Mesendoderm (in vitro differentiated cells): Measurements from ENCODE around the gene LIN9.

Experiments used
- DNase-seq: peaks from one replicate; pipeline ENCODE4 v3.0.0; 2013
- H2AK5ac ChIP-seq: 2 replicates; pipeline ENCODE4 v1.6.1; 2013; ENCODE audit warnings: low read length, inconsistent platforms
- H2BK120ac ChIP-seq: 2 replicates; pipeline ENCODE4 v1.6.1; 2013; ENCODE audit warnings: low read depth, mild to moderate bottlenecking, low read length, moderate library complexity, mixed read lengths
- H2BK15ac ChIP-seq: replicated peaks from 2 replicates; pipeline ENCODE4 v1.6.1; 2013; ENCODE audit warnings: low read depth, mild to moderate bottlenecking, moderate library complexity
- H2BK5ac ChIP-seq: 2 replicates; pipeline ENCODE4 v1.6.1; 2013; ENCODE audit warnings: low read length, inconsistent platforms
- H3K18ac ChIP-seq: 2 replicates; pipeline ENCODE4 v1.6.1; 2013; ENCODE audit warnings: mild to moderate bottlenecking, low read length, mixed read lengths
- H3K23ac ChIP-seq: one replicate; pipeline ENCODE4 v1.6.1; 2013; ENCODE audit warnings: low read length
- H3K27ac ChIP-seq: 2 replicates; pipeline ENCODE4 v1.5.1; 2013; ENCODE audit warnings: low read depth, mild to moderate bottlenecking, inconsistent platforms, low read length, moderate library complexity
- H3K27me3 ChIP-seq: 2 replicates; pipeline ENCODE4 v1.6.1; 2013; ENCODE audit warnings: low read length, control low read depth, mild to moderate bottlenecking, inconsistent platforms; ENCODE audit not compliant: insufficient read depth, poor library complexity
- H3K36me3 ChIP-seq: 2 replicates; pipeline ENCODE4 v1.6.1; 2013; ENCODE audit warnings: low read length, inconsistent platforms; ENCODE audit not compliant: control insufficient read depth, insufficient read depth
- H3K4ac ChIP-seq: one replicate; pipeline ENCODE4 v1.6.1; 2013; ENCODE audit warnings: low read depth, mild to moderate bottlenecking, low read length, moderate library complexity
- H3K4me1 ChIP-seq: 2 replicates; pipeline ENCODE4 v1.6.1; 2013; ENCODE audit warnings: low read depth, low read length, inconsistent platforms; ENCODE audit not compliant: control insufficient read depth
- H3K4me2 ChIP-seq: 2 replicates; pipeline ENCODE4 v1.6.1; 2013; ENCODE audit warnings: low read length
- H3K4me3 ChIP-seq: 2 replicates; pipeline ENCODE4 v1.5.1; 2013; ENCODE audit warnings: mild to moderate bottlenecking, low read length
- H3K56ac ChIP-seq: one replicate; pipeline ENCODE4 v1.6.1; 2013; ENCODE audit warnings: low read length
- H3K79me1 ChIP-seq: 2 replicates; pipeline ENCODE4 v1.6.1; 2013; ENCODE audit warnings: low read length, inconsistent platforms
- H3K79me2 ChIP-seq: 2 replicates; pipeline ENCODE4 v1.6.1; 2013; ENCODE audit warnings: mild to moderate bottlenecking, low read length; ENCODE audit not compliant: control insufficient read depth, insufficient read depth
- H3K9ac ChIP-seq: 2 replicates; pipeline ENCODE4 v1.6.1; 2013; ENCODE audit warnings: low read length, inconsistent platforms
- H4K5ac ChIP-seq: one replicate; pipeline ENCODE4 v1.6.1; 2013; ENCODE audit warnings: low read length
- H4K8ac ChIP-seq: one replicate; pipeline ENCODE4 v1.6.1; 2013; ENCODE audit warnings: low read depth, mild to moderate bottlenecking, control low read depth, low read length, moderate library complexity
- WGBS: extraction: QIAGEN DNeasy Blood & Tissue Kit; methylation state at CpG from one replicate; pipeline ENCODE4 v1.1.7; 2013; ENCODE audit warnings: low lambda C conversion rate, missing lambda C conversion rate; ENCODE audit not compliant: insufficient coverage; ENCODE audit errors: extremely low coverage; 5-methylcytosine and 5-hydroxymethylcytosine counted together

The LIN9 gene

GRCh38 chr1:226223786-226224244, 85.1 kb downstream of the LIN9 start:
- Histone ChIP-seq H3K18ac (peak overlapping the region; percentile 44), H3K36me3 (peaks cover 10% of the 10 kb centered on the region), H3K4ac (peak overlapping the region; percentile 17), H4K8ac (no peak overlapping the region), H4K5ac (no peak overlapping the region), H3K4me1 (peaks cover 12% of the 10 kb centered on the region), H2BK15ac (no peak overlapping the region), H3K27ac (peak overlapping the region; percentile 86), H3K9ac (peak overlapping the region; percentile 91), H2BK5ac (peak overlapping the region; percentile 94), H3K27me3 (no peaks in the 10 kb centered on the region), H3K23ac (peak overlapping the region; percentile 92), H3K4me3 (peak overlapping the region; percentile 75), H3K4me2 (peak overlapping the region; percentile 9), H2BK120ac (no peak overlapping the region), H3K79me2 (peaks cover 24% of the 10 kb centered on the region), H3K79me1 (peaks cover 4% of the 10 kb centered on the region), H2AK5ac (no peak overlapping the region), H3K56ac (peak overlapping the region; percentile 97)
- peak; percentile 57 for DNase-seq
- no CpG with 5 or more reads among the region's 55 CpGs for WGBS

DNA sequence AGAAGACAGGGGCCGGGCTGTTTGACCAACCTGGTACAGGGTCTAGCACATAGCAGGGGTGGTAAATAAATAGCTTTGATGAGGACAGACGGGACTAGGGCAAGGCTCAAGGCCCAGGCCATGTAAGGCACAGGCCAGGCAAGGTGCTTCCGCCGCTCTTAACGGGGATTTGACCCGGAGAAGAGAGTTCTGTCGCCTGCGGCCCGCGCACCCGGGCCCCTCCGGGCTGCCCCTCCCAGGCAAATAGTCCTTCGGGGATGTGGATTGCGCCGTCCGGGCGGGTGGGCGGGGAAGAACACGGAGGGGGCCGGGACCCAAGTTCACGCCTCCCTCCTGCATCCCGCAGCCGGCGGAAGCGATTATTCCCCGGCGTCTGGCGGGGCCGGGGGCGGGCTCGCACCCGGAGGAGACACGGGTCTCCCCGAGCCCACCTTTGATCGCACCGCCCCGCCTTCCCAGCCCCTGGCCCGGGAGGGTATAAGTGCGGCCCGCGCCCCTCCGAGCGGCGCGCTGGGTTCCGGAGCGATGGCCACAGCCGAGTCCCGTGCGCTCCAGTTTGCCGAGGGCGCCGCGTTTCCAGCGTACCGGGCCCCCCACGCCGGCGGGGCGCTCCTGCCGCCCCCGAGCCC, 85.7 kb downstream of the LIN9 start, which contains the start of gene MIXL1:
Gene MIXL1, plus strand, starts transcription at position 508 of the 629 bp plus-strand sequence. Its CDS starts 18 bp downstream, at position 526.
- peak within 1 kb of the TSS; percentile 96 for H2BK120ac ChIP-seq
- peak within 1 kb of the TSS; percentile 91 for H3K9ac ChIP-seq
- peak; percentile 95 for DNase-seq
- H3K56ac ChIP-seq = peak within 1 kb of the TSS; percentile 97
- H3K4me2 ChIP-seq = peak within 1 kb of the TSS; percentile 9
- H3K4ac ChIP-seq = peak within 1 kb of the TSS; percentile 98
- H2BK15ac ChIP-seq = peak within 1 kb of the TSS; percentile 41
- peaks cover 12% of the 10 kb centered on the region for H3K4me1 ChIP-seq
- peak within 1 kb of the TSS; percentile 75 for H3K4me3 ChIP-seq
- H4K8ac ChIP-seq = no peak within 1 kb of the TSS
- peak within 1 kb of the TSS; percentile 92 for H3K23ac ChIP-seq
- H3K27me3 ChIP-seq = no peaks in the 10 kb centered on the region
- H3K27ac ChIP-seq = peak within 1 kb of the TSS; percentile 86
- peak within 1 kb of the TSS; percentile 98 for H2AK5ac ChIP-seq
- H3K18ac ChIP-seq = peak within 1 kb of the TSS; percentile 85
- WGBS = no CpG with 5 or more reads among the region's 62 CpGs
- H2BK5ac ChIP-seq = peak within 1 kb of the TSS; percentile 95
- H3K79me1 ChIP-seq = peaks cover 4% of the 10 kb centered on the region
- peaks cover 10% of the 10 kb centered on the region for H3K36me3 ChIP-seq
- H3K79me2 ChIP-seq = peaks cover 24% of the 10 kb centered on the region
- H4K5ac ChIP-seq = peak within 1 kb of the TSS; percentile 92

DNA sequence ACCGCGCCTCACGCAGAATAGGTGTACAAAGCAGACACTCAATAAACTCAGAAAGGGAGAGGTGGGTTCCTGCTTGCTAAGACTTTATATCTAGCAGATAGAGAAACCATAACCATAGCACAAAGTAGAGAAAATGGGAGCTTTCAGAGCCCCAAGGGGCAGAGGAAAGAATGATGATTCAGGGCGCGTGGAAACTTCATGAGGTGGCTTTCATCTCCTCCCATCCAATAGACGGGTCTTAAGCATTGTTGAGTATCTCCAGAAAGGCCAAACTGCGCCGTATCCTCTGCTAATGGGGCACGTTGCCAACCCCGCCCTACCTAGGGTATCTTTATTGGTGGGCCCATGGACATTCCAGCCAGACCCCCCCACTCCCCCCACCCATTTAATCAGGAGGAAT, 86.3 kb downstream of the LIN9 start:
- no peak for DNase-seq
- Histone ChIP-seq H3K27me3 (no peaks in the 10 kb centered on the region), H3K4me3 (no peak overlapping the region), H3K4me1 (peaks cover 12% of the 10 kb centered on the region), H3K79me1 (peaks cover 4% of the 10 kb centered on the region), H3K9ac (peak overlapping the region; percentile 44), H3K56ac (peak overlapping the region; percentile 82), H3K79me2 (peaks cover 24% of the 10 kb centered on the region), H4K8ac (no peak overlapping the region), H2BK15ac (peak overlapping the region; percentile 41), H4K5ac (peak overlapping the region; percentile 92), H3K4ac (peak overlapping the region; percentile 98), H2AK5ac (peak overlapping the region; percentile 98), H3K18ac (peak overlapping the region; percentile 85), H3K4me2 (no peak overlapping the region), H3K27ac (peak overlapping the region; percentile 86), H2BK120ac (peak overlapping the region; percentile 96), H3K36me3 (peaks cover 10% of the 10 kb centered on the region), H2BK5ac (peak overlapping the region; percentile 94), H3K23ac (no peak overlapping the region)
- WGBS = no CpG with 5 or more reads among the region's 10 CpGs

- Histone ChIP-seq H3K27ac (peak overlapping the region; percentile 97), H2BK15ac (no peak overlapping the region), H3K79me1 (peaks cover under 1% of the 10 kb centered on the region), H3K4me2 (no peak overlapping the region), H4K8ac (peak overlapping the region; percentile 76), H3K18ac (peak overlapping the region; percentile 88), H3K4ac (peak overlapping the region; percentile 92), H3K56ac (peak overlapping the region; percentile 78), H3K79me2 (peaks cover 16% of the 10 kb centered on the region), H3K4me1 (peaks cover 16% of the 10 kb centered on the region), H2AK5ac (no peak overlapping the region), H3K36me3 (peaks cover 5% of the 10 kb centered on the region), H3K23ac (no peak overlapping the region), H4K5ac (no peak overlapping the region), H3K4me3 (no peak overlapping the region), H3K9ac (peak overlapping the region; percentile 48), H2BK120ac (peak overlapping the region; percentile 95), H2BK5ac (peak overlapping the region; percentile 91), H3K27me3 (no peaks in the 10 kb centered on the region)
- DNase-seq = peak; percentile 85
- no CpG with 5 or more reads among the region's 11 CpGs for WGBS
These were observed 88.3 kb downstream of the LIN9 start for GRCh38 chr1:226220473-226221189.

- Histone ChIP-seq H2BK120ac (peak overlapping the region; percentile 75), H3K4me1 (peaks cover 31% of the 10 kb centered on the region), H2AK5ac (peak overlapping the region; percentile 27), H4K8ac (no peak overlapping the region), H3K27ac (no peak overlapping the region), H2BK5ac (peak overlapping the region; percentile 74), H3K9ac (peak overlapping the region; percentile 13), H3K79me2 (no peaks in the 10 kb centered on the region), H3K4me2 (no peak overlapping the region), H3K18ac (peak overlapping the region; percentile 63), H3K4me3 (no peak overlapping the region), H3K27me3 (no peaks in the 10 kb centered on the region), H3K36me3 (no peaks in the 10 kb centered on the region), H3K4ac (peak overlapping the region; percentile 97), H3K79me1 (no peaks in the 10 kb centered on the region), H3K56ac (peak overlapping the region; percentile 54), H2BK15ac (no peak overlapping the region), H3K23ac (no peak overlapping the region), H4K5ac (peak overlapping the region; percentile 51)
- no peak for DNase-seq
- WGBS = no CpG with 5 or more reads among the region's 10 CpGs
These were observed 91.7 kb downstream of the LIN9 start for GRCh38 chr1:226217273-226217672.
